Measurements from ENCODE around the gene FHOD3. TPM values are rescaled to one million over a fixed set of nuclear protein-coding genes. Genes with fewer than 3 reads are reported as not detected.

Gene FHOD3
- total RNA-seq, 4 donors from 2014 or later = 0.26 to 13.8 (median 4.9) TPM; not detected in 1

DNA sequence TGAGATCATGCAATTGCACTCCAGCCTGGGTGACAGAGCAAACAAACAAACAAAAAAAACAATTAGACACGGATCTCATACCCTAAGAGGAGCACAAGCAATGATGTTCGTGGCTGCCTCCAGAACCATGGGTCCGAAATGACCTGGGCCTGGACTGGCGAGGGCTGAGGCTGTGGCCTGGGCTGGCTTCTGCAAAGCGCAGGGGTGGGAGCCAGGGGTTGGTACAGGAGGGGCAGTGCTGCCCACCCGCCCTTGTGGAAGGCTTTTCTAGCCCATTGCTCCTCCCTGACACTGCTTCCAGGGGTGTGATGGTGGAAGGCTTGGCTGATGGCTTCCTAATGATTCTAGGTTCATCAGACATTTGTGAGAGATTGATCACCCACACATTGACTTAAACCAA, 167.8 kb downstream of the FHOD3 start:
- no peaks in the 10 kb centered on the region for H3K4me1 ChIP-seq
- no peak overlapping the region for H3K4me3 ChIP-seq
- DNase-seq = no peak
- intact Hi-C loops (cut with DNase I; ENCODE audit: low total_unique reads) = no loop called here
- no peak overlapping the region for H3K27ac ChIP-seq
- H3K27me3 ChIP-seq = peaks cover 0 to 6% of the 10 kb centered on the region in 2 donors
- no peaks in the 10 kb centered on the region for H3K9me3 ChIP-seq
- H3K36me3 ChIP-seq = no peaks in the 10 kb centered on the region
- TF ChIP-seq, protein P1, sequence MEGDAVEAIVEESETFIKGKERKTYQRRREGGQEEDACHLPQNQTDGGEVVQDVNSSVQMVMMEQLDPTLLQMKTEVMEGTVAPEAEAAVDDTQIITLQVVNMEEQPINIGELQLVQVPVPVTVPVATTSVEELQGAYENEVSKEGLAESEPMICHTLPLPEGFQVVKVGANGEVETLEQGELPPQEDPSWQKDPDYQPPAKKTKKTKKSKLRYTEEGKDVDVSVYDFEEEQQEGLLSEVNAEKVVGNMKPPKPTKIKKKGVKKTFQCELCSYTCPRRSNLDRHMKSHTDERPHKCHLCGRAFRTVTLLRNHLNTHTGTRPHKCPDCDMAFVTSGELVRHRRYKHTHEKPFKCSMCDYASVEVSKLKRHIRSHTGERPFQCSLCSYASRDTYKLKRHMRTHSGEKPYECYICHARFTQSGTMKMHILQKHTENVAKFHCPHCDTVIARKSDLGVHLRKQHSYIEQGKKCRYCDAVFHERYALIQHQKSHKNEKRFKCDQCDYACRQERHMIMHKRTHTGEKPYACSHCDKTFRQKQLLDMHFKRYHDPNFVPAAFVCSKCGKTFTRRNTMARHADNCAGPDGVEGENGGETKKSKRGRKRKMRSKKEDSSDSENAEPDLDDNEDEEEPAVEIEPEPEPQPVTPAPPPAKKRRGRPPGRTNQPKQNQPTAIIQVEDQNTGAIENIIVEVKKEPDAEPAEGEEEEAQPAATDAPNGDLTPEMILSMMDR (IDR thresholded peaks at IDR 0.05) = no peak
- TF ChIP-seq POLR2A (IDR thresholded peaks at IDR 0.05) = no peak

DNA sequence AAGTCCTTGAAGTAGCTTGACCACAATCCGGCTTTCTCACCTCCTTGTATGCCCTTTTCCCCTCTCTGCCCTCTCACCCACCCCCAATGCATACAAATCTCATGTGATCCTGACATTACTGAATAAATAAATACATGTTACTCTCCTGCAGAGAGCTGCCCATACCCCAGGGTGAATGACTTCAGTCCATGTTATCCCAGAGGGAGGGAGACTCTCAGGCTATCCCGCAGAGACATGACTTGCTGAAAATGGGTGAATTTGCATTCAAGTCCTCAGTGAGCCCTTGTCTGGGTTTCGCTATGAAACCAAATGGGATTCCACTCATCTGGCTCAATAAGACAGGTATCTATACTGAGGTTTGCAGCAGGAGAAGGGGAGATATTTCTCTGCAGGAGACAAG, 168.5 kb downstream of the FHOD3 start:
- no peaks in the 10 kb centered on the region for H3K9me3 ChIP-seq
- no peak overlapping the region for H3K27ac ChIP-seq
- no peaks in the 10 kb centered on the region for H3K36me3 ChIP-seq
- peaks cover 0 to 6% of the 10 kb centered on the region in 2 donors for H3K27me3 ChIP-seq
- intact Hi-C loops (cut with DNase I; ENCODE audit: low total_unique reads) = no loop called here
- no peaks in the 10 kb centered on the region for H3K4me1 ChIP-seq
- DNase-seq = no peak
- TF ChIP-seq, protein P1 (IDR thresholded peaks at IDR 0.05) = no peak
- TF ChIP-seq POLR2A (IDR thresholded peaks at IDR 0.05) = no peak
- no peak overlapping the region for H3K4me3 ChIP-seq

DNA sequence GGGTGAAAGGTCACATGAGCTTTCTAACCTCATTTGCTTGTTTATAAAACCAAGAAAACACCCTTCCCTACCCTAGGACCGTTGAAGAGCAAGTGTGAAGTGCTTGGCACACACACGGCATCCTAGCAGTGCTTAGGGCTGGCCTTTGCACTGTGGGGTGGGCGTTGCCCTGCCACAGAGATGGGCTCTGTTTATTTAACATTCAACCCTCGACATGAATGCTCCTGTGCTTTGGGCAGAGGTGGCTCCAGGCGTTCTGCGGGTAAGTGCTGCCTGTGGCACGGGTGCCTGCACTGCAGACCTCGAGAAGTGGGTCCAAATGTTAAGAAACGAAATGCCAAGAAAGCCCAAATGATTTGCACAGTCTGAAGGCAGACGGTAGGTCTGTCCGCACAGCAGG, 170.1 kb downstream of the FHOD3 start:
- no peak for TF ChIP-seq POLR2A (IDR thresholded peaks at IDR 0.05)
- TF ChIP-seq, protein P1 (IDR thresholded peaks at IDR 0.05) = no peak
- intact Hi-C loops (cut with DNase I; ENCODE audit: low total_unique reads) = no loop called here
- Histone ChIP-seq H3K36me3 (no peaks in the 10 kb centered on the region), H3K4me1 (no peaks in the 10 kb centered on the region), H3K27me3 (peaks cover 0 to 4% of the 10 kb centered on the region in 2 donors), H3K9me3 (no peaks in the 10 kb centered on the region), H3K4me3 (no peak overlapping the region), H3K27ac (no peak overlapping the region)
- no peak for DNase-seq

DNA sequence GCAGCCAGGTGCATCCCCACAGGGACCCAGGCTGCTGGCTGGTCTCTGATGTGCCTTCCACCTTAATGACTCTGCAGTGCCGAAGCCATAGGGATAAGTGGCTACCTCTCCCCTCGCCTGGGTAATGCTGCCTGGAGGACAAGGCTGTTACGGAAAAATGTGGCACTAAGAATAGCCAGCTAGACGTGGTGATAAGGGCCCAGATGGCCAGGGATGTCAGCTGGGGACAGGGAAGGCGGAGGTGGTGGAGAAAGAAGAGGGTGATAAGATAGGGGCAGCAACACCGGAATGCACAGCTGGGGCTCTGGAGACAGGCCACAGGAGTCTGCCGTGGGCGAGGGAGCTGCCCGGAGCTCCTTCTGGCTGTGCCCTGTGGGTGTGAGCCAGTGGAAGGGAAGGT, 170.6 kb downstream of the FHOD3 start:
- H3K4me1 ChIP-seq = no peaks in the 10 kb centered on the region
- intact Hi-C loops (cut with DNase I; ENCODE audit: low total_unique reads) = no loop called here
- no peak overlapping the region for H3K4me3 ChIP-seq
- no peaks in the 10 kb centered on the region for H3K27me3 ChIP-seq
- no peak overlapping the region for H3K27ac ChIP-seq
- no peaks in the 10 kb centered on the region for H3K36me3 ChIP-seq
- H3K9me3 ChIP-seq = no peaks in the 10 kb centered on the region
- TF ChIP-seq, protein P1 (IDR thresholded peaks at IDR 0.05) = no peak
- TF ChIP-seq POLR2A (IDR thresholded peaks at IDR 0.05) = no peak
- no peak for DNase-seq

DNA sequence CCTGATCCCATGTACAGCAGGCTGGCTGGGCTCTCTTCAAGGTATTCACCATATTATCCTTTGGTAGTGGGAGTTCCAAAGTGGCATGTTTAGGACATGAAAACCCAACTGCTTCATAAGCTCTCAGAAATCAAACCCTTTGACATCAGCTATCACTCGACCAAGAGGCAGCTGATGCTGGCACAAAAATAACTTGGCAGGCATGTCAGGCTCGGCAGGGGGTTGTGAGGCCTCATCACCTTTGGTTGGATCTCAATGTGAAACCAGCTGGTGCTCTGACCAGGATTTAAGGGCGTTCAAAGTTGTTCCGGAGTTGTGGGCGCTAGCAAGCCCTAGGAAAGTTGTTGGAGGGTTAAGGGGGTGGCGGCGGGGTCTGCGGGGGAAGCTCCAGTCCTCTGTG, 171.9 kb downstream of the FHOD3 start:
- no peak for DNase-seq
- Histone ChIP-seq H3K27ac (no peak overlapping the region), H3K4me1 (no peaks in the 10 kb centered on the region), H3K27me3 (no peaks in the 10 kb centered on the region), H3K4me3 (no peak overlapping the region), H3K36me3 (no peaks in the 10 kb centered on the region), H3K9me3 (no peaks in the 10 kb centered on the region)
- intact Hi-C loops (cut with DNase I; ENCODE audit: low total_unique reads) = no loop called here
- no peak for TF ChIP-seq POLR2A (IDR thresholded peaks at IDR 0.05)
- TF ChIP-seq, protein P1 (IDR thresholded peaks at IDR 0.05) = no peak

Data from uterus (tissue), 4 donors.